NK-92 treated with Interleukin-12 subunit alpha and Interleukin-12 subunit beta, amount 100 ng/mL, for 24 hours (cell line): ENCODE measurements around the gene CTBP2.
"Not testable (repeated sequence)": the region's sequence is repeated elsewhere in the genome, so short reads cannot be mapped to it uniquely, and the experiment has no call there.

Experiments used
- DNase-seq: peaks from one replicate; lab custom pipeline; 2025; lab: John Stamatoyannopoulos, UW

CTBP2 gene

DNA sequence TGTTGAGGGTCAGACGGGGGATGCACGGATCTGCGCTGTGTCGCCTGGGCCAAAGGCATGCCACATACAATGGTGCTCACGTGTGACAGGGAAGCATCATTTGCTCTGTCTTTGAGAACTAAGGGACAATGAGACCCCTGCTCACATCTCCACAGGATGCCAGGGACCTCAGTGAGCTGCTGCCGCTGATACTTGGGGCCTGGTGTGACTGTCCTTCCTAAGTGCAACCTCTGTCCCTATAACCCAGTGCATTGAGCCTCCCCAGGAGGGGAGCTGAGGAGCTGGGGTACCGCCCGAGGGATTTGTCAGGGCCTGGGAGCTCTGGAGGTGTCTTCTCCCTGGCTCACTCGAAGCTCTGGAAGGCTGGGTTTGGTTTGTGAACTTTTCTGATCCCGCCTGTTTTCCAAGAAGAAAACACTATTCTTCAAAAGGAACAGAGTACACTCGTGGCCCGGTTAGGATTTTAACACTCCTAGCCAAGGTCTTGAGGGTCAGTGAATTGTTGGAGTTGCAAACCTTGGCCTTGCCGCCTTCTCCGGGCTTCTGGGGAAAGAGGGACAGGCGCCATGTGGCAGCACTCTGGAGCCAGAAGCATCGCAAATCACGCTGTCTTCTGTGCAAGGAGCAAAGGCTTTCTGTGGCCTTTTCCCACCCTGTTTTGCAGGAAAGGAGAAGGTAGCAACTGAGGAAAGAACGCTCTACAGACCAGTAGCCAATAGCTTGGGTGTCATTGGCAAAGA, 26.2 kb upstream of the CTBP2 start:
- no peak for DNase-seq

DNA sequence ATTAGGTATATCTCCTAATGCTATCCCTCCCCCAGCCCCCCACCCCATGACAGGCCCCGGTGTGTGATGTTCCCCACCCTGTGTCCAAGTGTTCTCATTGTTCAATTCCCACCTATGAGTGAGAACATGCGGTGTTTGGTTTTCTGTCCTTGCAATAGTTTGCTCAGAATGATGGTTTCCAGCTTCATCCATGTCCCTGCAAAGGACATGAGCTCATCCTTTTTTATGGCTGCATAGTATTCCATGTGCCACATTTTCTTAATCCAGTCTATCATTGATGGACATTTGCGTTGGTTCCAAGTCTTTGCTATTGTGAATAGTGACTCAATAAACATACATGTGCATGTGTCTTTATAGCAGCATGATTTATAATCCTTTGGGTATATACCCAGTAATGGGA, 18.7 kb upstream of the CTBP2 start:
- not testable (repeated sequence) for DNase-seq

DNA sequence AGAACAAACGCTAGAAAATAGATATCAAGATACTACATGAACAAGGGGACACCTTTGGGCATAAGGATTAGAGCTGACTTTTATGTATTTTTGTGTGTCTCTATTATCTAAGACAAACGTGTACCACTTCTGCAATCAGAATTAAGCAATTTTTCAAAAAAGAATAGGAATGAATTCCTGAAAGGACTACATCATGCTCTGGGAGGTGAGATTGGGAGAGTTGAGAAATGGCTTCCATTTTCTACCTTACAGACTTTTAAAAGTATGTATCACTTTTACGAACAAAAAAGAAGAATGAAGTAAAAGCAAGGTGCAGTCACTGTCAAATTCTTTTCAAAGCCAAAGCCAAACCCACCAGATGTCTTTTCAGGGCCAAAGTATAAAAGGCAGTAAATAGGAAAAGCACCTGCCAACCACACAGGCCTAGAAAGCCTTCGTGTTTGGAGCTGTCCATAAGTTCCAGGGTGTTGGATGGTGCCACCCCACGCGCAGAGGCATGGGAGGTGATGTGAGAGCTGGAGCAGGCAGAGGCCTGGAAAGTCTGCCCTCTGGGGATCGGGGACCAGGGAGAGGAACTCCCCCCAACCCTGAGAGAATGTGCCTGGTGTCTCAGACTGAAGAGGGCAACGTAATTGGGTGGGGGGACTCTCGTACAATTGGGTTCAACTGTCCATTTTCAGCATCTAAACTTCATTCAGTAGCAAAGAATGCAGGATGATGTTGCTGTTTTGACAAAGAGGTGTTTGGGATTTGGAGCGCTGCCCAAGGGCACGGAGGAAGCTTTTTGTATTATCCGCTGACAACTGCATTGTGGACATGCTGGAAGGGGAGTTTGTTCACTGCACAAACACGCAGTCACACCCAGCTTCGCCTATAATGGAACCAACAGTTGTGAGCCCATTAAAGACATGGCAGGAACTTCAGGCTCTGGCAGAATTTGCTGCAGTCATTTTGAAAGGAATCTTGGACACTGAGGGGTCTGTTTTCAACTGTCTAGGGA, 17.6 kb upstream of the CTBP2 start:
- no peak for DNase-seq

DNA sequence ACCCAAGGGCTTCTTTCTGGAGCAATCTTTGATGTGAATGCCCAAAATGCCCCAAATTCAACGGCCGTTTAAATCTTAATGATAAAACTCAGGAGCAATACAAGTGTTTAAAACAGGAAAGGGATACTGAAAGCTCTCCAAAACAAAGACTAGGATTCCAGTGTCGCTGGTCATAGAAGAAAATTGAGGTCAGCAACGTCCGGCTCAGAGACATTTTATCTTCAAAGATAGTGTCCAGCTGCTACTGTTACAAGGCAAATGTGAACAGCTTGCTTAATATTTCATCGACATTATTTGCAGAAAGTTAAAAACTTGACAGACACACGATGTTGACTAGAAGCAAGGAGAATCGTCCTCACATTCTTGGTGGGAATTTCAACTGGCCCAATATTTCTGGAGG, 15.4 kb upstream of the CTBP2 start:
- DNase-seq, result no peak

DNA sequence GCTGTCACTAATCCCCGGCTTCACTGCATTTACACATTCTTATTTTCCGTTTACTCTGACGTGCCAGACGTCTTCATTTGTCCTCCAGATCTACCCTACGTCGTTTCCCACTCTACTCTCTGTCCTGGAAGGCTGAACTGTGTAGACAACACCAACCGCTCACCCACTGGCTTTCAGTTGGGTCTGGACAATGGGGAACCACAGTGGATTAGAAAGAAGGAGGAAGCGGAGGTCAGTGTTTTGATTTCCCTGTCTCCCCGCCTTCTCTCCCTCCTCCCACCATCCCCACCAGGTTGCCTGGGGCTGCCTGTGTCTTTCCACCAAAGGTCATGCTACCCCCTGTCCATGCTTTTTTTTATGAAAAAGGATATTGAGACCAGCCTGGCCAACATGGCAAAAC, 14.0 kb upstream of the CTBP2 start:
- DNase-seq, result no peak

DNA sequence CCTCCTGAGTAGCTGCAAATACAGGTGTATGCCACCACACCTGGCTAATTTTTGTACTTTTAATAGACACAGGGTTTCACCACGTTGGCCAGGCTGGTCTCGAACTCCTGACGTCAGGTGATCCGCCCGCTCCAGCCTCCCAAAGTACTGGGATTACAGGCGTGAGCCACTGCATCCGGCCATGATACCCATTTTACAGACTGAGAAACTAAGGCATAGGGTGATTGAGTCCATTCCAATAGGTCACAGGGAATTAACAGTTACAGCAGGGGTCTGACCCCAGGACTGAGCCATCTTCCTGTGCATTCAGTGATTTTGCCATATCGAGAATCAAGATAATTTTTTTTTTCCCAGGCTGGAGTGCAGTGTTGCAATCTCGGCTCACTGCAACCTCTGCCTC, 12.3 kb upstream of the CTBP2 start:
- no peak for DNase-seq

DNA sequence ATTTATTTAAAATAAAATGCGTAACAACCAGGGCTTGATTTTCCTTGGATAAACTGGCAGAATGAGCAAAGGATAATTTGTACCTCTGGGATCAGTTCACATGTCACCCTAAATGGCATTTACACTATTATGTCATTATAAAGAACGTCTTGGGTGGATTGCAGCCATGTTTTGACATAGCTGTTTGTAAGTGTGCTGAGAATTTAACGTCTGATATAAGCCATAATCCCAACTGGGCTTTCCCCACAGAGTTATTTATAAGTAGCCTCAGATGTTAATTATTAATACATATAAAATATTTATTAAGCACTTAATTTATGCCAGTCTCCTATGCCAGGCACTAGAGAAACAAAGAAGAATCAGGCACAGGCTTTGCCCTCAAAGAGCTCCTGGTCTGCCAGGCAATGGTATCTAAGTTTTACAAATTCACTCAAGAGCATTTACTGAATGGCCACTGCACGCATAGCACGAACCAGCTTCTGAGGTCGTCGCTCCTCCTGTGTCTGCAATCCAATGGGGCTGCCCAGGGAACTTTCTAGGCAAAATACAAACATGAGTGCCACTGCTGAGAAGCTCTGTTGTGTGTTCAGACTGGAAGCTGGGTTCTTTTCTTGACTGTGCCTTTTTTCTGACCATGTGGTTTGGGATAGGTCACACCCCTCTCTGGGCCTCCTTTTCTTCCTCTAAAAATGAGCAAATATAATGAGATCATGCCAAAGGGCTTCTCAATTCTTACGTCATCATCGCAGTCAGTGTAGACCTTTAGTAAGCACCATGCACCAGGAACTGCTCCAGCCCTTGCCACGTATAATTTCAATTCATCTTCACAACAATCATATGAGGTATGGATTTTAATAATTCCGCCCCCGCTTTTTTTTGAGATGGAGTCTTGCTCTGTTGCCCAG, 11.3 kb upstream of the CTBP2 start:
- no peak for DNase-seq

DNA sequence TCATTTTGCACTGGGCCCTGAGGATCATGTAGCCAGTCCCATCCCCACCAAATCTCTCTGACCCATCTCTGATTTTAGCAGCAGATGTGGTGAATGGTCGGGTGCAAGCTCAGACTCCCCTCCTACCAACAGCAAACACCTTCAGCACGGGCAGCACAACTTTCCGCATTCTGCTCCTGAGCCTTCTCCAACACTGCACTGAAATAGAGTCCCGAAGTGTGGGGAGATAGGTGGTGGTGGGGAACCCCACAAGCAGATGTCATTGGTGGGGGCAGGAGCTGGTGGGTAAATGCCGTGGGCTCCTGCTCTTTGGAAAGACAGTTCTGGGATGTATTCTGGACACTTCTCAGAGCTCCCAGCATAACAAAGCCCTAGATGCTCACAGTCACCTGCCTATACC, 9.6 kb upstream of the CTBP2 start:
- no peak for DNase-seq

DNA sequence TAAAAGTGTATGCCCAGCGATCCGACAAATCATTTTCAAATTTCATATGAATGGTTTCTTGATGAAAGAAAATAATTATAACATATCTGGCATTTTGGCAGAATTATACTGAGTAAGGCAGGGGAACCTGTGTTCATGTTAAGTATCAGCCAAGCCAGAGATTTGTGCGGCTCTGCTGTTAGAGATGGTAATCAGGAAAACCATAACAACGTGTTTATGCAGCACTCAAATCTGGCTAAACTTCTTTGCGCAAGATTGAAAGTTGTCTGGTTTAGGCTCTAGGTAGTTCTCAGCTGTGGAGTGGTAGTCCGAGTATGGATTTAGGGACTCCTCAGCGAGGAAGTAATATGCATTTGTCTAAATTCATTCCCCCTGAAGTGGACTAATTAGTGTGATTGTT, 8.9 kb upstream of the CTBP2 start:
- no peak for DNase-seq

DNA sequence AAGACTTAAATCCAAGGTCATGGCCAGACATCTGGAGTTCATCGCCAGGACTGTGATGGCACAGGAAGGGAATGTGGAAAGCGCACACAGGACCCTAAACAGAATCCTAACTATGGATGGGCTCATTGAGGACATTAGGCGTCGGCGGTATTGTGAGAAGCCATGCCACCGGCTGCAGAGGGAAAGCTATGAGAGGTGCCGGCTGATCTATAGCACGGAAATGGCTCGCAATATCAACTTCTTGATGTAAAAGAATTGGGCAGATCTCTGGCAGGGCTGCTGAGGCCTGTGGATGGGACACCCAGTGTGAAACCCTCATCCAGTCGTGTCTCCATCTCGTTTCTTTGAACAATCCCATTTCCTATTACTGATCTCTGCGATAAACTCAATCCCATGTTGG, 6.3 kb upstream of the CTBP2 start:
- no peak for DNase-seq

DNA sequence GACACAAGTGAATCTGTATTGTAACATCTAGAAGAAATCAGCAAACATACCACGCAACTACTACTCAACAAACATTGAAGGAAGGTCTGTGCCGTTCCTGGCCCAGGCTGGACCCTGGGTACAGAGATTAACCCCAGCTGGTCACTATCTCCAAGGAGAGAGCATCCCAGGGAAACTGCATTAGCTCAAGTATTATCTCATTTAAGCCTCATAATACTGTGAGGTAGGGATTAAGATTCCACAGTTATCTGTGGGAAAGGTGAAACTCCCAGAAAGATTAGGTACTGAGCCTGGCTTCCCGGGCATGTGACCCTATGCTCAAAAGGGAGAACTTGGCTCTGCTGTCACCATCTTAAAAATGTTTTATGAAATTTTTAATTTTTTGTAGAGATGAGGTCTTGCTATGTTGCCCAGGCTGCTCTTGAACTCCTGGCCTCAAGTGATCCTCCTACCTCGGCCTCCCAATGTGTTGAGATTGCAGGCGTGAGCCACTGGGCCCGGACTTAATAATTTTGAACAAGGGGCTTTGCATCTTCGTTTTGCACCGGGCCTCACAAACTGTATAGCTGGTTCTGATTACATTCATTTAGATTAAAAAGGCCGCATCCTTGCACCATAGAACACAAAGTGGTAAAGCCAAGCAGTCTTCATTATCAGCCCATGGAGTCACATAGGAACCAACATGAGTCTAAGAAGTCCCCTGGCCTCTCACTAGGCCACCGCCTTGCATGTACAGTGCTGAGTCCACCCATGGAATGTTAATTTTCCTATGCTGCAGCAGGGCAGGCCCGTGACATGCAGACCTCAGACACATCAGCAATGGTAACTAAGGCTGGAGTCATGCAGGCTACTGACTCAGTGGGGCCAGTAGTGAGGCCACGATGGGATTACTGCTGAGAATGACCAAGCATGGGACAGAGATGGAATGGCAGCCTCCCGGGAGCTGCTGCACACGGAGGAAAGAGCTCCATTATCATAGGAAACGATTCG, 5.5 kb upstream of the CTBP2 start:
- no peak for DNase-seq

DNA sequence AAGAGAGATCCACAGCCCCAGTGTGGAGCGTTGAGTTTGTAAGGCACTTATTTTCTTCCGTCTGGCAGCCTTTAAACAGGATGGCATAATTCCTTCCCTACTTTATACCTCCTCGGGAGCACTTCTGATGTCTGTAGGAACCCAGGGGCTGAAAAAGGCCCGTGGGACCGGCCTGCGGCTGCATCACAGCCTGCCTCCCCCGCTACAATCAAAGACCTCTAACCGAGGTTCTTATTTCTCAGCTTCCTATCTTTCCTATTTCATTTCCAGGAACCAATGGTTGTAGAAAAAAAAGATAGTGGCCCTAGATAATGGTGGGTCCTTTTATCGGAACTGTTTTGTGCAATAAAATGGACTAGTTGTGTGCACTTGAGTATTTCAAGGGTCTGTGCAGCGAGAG, 4.1 kb upstream of the CTBP2 start:
- DNase-seq, result no peak

DNA sequence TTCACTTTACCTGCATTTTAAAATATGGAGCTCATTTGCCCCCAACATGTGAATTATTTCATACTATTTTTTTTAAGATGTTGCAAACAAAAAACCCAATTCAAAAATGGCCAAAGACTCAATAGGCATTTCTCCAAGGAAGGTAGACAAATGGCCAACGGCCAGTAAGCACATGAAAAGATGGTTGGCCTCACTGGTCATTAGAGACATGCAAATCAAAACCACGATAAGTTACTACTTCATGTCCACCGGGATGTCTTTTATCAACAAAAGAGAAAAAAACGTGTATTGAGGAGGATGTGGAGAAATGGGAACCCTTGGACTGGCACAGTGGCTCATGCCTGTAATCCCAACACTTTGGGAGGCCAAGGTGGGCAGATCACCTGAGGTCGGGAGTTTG, 3.4 kb upstream of the CTBP2 start:
- DNase-seq, result no peak

DNA sequence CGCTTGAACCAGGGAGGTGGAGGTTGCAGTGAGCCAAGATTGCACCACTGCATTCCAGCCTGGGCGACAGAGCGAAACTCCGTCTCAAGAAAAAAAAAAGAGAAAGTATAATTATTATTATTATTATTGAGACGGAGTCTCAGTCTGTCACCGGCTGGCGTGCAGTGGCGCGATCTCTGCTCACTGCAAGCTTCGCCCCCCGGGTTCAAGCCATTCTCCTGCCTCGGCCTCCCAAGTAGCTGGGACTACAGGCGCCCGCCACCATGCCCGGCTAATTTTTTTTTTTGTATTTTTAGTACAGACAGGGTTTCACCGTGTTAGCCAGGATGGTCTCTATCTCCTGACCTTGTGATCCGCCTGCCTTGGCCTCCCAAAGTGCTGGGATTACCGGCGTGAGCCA, 2.9 kb upstream of the CTBP2 start:
- DNase-seq, result not testable (repeated sequence)

DNA sequence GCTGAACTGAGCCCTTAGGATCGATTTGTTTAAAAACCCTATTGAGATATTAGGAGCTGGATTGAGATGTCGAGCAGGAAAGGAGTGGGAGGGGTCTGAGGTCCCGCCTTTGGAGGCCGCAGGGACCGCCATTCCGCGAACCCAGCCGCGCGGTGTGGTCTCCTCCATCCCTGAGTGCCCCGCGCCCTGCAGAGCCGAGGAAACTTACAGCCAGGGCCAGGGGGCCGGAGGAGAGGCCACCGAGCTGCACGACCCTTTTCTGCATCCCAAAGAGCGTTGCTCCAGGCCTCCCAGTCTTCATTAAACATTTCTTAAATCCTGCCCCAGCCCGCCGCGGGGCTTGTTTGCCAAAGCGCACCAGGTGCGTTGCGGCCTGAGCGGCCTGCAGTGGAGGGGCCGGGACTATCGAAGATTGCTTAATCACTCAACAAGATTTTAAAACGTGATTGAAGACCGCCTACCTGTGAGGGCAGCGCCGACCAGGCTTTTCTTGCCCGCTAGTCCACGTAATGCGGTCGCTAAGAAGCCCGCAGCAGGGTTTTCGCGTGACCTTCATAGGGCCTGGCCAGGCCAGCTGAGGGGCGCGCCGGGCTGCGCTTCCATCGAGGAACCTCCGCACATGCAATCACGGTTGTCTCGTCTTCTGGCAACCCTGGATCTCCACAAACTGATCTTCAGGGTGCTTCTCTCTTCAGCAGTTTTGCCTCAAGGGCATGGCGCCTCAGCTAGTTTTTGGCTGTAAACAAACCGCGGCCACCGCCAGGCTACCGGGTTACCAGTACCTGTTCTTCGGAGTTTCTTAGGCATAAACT, 2.0 kb upstream of the CTBP2 start:
- DNase-seq, result no peak

DNA sequence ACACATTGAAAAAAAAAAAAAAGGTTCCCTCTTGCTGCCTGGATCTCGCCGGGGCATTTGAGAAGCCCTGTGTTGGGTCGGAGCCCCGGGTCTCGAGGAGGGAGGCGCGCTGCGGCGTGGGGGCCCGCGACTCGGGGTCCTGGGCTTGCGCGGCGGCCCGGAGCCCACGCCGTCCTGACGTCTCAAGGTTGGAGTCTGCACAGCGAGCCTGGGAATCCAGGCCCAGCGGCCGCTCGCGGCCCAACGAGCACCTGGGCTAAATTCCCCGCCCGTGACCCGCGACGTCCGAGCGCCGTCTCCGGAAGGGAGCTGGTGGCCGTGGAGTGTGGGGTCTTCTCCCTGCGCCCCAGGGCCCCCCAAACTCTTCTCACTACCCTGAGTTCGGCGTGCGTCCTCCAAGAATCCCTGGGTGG, 1.4 kb upstream of the CTBP2 start:
- no peak for DNase-seq

DNA sequence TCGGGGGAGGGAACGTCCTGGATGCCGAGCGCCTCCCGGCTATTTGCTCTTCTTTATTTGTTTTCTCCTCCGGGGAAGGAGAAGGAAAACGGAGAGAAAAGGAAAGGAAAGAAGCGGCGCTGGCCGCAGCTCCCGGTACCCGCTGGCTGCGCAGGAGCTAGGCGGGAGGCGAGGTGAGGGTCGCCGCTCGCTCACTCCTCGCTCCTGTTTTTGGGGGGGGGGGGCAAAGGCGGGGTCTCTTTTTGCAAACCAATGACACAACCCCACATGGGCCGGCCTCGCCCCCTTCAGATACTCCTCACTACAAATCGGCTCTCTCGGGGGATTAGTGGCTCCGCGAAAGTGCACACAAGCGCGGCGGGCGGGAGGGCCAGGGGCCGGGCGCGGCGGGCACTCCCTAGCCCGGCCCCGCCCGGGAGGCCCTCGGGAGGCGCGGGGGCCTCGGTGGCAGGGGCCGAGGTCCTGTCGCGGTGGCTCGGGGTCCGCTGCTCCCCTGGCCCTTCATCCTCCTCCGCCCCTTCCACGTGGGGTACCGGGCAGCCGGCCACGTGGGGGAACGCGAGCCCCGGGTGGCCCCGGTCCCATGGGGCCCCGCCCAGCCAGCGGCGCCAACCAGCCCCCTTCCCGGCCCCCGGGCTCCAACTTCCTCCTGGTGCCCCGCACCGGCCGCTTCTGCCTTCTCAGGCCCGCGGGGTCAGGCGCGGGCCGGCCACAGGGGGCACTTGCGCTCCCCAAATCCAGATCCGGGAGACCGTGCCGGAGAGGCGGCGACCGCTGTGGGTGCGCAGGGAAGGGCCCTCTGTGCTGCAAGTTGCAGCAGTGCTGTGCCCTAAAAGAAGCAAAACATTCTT, 718 bp upstream of the CTBP2 start:
- no peak for DNase-seq

DNA sequence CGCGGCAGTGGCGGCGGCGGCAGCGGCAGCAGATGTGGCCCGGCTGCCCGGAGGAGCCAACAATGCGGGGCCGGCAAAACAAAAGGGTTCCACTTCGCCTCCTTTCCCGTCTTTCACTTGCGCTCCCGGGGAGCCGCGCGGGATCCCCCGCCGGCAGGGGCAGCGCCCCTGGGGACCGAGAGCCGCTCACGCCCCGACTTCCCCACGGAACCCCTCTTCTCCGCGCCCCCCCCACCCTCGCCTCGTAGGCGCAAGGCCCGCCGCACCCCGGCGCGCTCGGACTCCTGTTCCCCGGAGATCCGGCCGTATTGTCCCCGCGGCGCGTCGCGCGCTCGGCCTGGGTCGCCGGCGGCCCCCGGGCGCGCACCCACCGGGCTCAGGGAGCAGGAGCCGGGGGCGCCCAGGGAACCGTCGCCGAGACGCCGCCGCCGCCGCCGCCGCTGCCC, 854 bp downstream of the CTBP2 start:
- DNase-seq, result no peak
